ENCODE measurements around the gene ASPSCR1. TPM values are rescaled to one million over a fixed set of nuclear protein-coding genes. Genes with fewer than 3 reads are reported as not detected.
A peak's percentile ranks its signal among the peaks of the same experiment; 100 is the strongest.

The ASPSCR1 gene
- total and polyA plus RNA-seq, 12 donors: 10.2 to 177 (median 27.6) TPM

- H3K27ac ChIP-seq: no peak overlapping the region
- intact Hi-C loops (cut with DNase I): no loop called here
- WGBS, 4 donors: 86 to 94% (median 89%) methylated on average over 5 to 8 of the region's 8 CpGs
- no peaks in the 10 kb centered on the region for H3K9me3 ChIP-seq (replicated peaks in 1 of 3)
- H3K27me3 ChIP-seq: no peaks in the 10 kb centered on the region
- H3K4me3 ChIP-seq: no peak overlapping the region
- no peak for TF ChIP-seq POLR2A (IDR thresholded peaks at IDR 0.05)
- TF ChIP-seq CTCF (IDR thresholded peaks at IDR 0.05): no peak
- peaks cover 17 to 21% of the 10 kb centered on the region in 2 donors for H3K4me1 ChIP-seq (replicated peaks in 1 of 2)
- H3K36me3 ChIP-seq (replicated peaks in 1 of 2): peaks cover 0 to 39% of the 10 kb centered on the region in 2 donors
- peak in 1 of 7 donors; percentile 4 for DNase-seq
Observed at GRCh38 chr17:82049106-82049505, 71.7 kb downstream of the ASPSCR1 start.

- intact Hi-C loops (cut with DNase I): no loop called here
- Histone ChIP-seq H3K4me1 (replicated peaks in 1 of 2) (peaks cover 17 to 21% of the 10 kb centered on the region in 2 donors), H3K4me3 (no peak overlapping the region), H3K27ac (no peak overlapping the region), H3K9me3 (replicated peaks in 1 of 3) (no peaks in the 10 kb centered on the region), H3K36me3 (replicated peaks in 1 of 2) (peaks cover 0 to 44% of the 10 kb centered on the region in 2 donors), H3K27me3 (no peaks in the 10 kb centered on the region)
- 95 to 100% (median 97%) methylated on average over 5 to 16 of the region's 16 CpGs for WGBS, 4 donors
- DNase-seq: peak in 1 of 7 donors; percentile 5
- TF ChIP-seq CTCF (IDR thresholded peaks at IDR 0.05) (no peak), POLR2A (IDR thresholded peaks at IDR 0.05) (no peak)
Observed at GRCh38 chr17:82049521-82049971, 72.1 kb downstream of the ASPSCR1 start.

GRCh38 chr17:82050152-82050760 lies 72.8 kb downstream of the ASPSCR1 start:
- Histone ChIP-seq H3K9me3 (replicated peaks in 1 of 3) (no peaks in the 10 kb centered on the region), H3K27me3 (no peaks in the 10 kb centered on the region), H3K4me1 (replicated peaks in 1 of 2) (peaks cover 17 to 21% of the 10 kb centered on the region in 2 donors), H3K36me3 (replicated peaks in 1 of 2) (peaks cover 0 to 51% of the 10 kb centered on the region in 2 donors), H3K27ac (peak overlapping the region in 1 of 5 donors; percentile 83), H3K4me3 (peak overlapping the region in 2 of 4 donors; percentile 73 to 97)
- DNase-seq: peak in 1 of 7 donors; percentile 9
- WGBS, 4 donors: 91 to 94% (median 92%) methylated on average over 8 to 28 of the region's 28 CpGs
- TF ChIP-seq CTCF (IDR thresholded peaks at IDR 0.05) (no peak), POLR2A (IDR thresholded peaks at IDR 0.05) (no peak)
- intact Hi-C loops (cut with DNase I): no loop called here

- H3K4me1 ChIP-seq (replicated peaks in 1 of 2): peaks cover 17 to 21% of the 10 kb centered on the region in 2 donors
- peaks cover 0 to 58% of the 10 kb centered on the region in 2 donors for H3K36me3 ChIP-seq (replicated peaks in 1 of 2)
- no peaks in the 10 kb centered on the region for H3K27me3 ChIP-seq
- TF ChIP-seq POLR2A (IDR thresholded peaks at IDR 0.05) (no peak), CTCF (IDR thresholded peaks at IDR 0.05) (no peak)
- H3K9me3 ChIP-seq (replicated peaks in 1 of 3): no peaks in the 10 kb centered on the region
- intact Hi-C loops (cut with DNase I): no loop called here
- H3K27ac ChIP-seq: peak overlapping the region in 1 of 5 donors; percentile 83
- 14 to 100% (median 33%) methylated on average over 1 to 79 of the region's 79 CpGs for WGBS, 4 donors
- DNase-seq: peak in 2 of 7 donors; percentile 12 to 22
- H3K4me3 ChIP-seq: peak overlapping the region in 3 of 4 donors; percentile 29 to 97 (median 73)
Observed at GRCh38 chr17:82050761-82051641, 73.6 kb downstream of the ASPSCR1 start.
